AG10803 (cell line): Measurements from ENCODE around the gene GTF3C4.

Experiments
- DNase-seq: peaks from one replicate; pipeline ENCODE4 v3.0.0; 2010; ENCODE audit warnings: low read depth
- H3K4me3 ChIP-seq: 2 replicates; pipeline ENCODE4 v1.5.1; 2011; ENCODE audit warnings: mild to moderate bottlenecking, low read length, control low read depth
- TF ChIP-seq, protein P1 (sequence below): conservative IDR thresholded peaks from 2 replicates; pipeline ENCODE4 v1.5.1; 2011; ENCODE audit warnings: mild to moderate bottlenecking, low read length, control low read depth, inconsistent platforms

Gene GTF3C4

DNA sequence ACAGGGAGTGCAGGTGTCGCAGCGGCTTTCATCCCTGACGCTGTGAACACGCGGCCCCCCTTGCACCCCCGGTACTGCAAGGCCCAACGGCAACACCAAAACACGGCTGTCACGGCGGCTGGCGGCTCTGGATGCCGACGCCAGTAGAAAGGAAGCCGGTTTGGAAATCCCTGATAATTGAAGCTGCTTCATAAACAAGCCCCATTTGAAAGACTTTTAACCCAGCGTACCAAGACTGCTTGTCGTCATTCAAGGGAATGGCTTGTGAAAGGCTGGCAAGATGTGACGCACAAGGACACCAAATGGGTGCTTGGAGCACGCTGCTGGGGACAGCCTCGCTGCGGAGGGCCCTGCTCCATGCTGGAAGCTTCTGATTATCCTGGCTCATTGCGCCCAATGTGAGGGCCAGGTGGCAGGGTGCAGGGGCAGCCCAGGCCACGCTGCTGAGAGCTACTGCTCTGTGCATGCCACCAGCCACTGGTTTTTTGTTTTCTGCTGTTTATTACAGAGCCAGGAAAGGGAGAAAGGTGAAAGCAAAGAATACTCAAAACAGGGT is 63.1 kb downstream of the GTF3C4 start:
- no peak overlapping the region for H3K4me3 ChIP-seq
- peak; percentile 26 for DNase-seq
- TF ChIP-seq, protein P1, sequence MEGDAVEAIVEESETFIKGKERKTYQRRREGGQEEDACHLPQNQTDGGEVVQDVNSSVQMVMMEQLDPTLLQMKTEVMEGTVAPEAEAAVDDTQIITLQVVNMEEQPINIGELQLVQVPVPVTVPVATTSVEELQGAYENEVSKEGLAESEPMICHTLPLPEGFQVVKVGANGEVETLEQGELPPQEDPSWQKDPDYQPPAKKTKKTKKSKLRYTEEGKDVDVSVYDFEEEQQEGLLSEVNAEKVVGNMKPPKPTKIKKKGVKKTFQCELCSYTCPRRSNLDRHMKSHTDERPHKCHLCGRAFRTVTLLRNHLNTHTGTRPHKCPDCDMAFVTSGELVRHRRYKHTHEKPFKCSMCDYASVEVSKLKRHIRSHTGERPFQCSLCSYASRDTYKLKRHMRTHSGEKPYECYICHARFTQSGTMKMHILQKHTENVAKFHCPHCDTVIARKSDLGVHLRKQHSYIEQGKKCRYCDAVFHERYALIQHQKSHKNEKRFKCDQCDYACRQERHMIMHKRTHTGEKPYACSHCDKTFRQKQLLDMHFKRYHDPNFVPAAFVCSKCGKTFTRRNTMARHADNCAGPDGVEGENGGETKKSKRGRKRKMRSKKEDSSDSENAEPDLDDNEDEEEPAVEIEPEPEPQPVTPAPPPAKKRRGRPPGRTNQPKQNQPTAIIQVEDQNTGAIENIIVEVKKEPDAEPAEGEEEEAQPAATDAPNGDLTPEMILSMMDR: no peak

DNA sequence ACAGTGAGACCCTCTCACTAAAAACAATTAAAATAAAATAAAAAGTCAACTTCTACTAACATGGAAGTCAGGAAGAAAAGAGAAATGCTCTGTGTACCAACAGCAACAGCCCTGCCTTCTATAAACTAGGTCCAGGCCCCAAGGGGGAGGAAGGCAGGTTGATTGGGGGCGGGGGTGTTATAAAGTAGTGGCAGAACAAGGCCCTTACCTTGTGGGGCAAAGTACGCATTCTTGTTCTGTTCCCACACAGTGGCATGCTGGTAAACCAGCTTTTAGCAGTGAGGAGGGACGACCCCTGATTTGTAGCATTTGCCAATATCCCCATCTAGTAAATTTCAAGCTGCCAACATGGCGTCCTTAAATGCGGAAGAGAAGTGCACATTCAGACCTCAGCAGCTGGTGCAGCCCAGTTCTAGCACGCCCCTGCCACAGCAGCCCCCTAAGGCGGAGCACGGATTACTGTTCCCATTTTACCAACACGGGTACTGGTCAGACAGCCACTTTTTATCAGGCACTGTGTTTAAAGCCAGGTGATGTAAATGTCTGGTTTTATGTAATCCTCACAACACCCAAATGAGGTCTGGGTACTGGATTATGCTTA is 69.5 kb downstream of the GTF3C4 start:
- TF ChIP-seq, protein P1: no peak
- no peak overlapping the region for H3K4me3 ChIP-seq
- DNase-seq: no peak

DNA sequence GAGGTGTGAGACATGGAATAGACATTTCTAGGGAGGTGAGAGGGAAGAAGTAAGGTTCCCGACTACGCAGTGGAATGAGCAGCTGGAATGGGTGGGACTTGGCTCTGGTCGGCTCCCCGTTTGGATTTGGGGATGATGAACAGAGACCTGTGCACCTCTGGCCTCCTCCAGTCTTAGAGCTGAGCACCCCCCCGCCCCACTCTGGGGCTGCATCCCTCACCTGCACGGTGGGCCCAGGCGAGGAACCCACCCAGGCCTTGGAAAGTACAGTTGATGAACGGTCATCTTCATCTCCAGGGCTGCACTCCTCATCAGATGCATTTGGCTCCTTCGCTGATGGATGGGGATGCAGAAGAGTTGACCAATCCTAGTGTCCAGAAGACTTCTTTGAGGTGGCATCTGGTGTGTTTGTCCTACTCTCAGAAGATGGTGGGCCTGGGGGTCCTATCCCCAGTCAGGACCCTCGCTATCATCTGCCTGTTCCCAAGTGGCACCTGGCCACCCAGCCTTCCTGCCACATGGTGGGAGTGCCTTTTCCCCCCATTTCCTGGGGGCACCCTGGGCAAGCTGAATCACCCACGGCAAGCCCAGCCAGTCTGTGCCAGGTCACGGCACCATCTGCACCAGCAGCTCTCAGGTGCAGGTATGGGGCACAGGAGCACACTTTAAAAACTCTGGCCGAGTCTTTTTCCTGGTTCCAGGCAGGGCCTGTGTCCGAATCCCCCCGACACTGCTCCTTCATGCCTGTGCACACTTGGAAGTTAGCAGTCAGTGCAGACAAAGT is 70.5 kb downstream of the GTF3C4 start:
- no peak for DNase-seq
- TF ChIP-seq, protein P1: no peak
- H3K4me3 ChIP-seq: no peak overlapping the region

DNA sequence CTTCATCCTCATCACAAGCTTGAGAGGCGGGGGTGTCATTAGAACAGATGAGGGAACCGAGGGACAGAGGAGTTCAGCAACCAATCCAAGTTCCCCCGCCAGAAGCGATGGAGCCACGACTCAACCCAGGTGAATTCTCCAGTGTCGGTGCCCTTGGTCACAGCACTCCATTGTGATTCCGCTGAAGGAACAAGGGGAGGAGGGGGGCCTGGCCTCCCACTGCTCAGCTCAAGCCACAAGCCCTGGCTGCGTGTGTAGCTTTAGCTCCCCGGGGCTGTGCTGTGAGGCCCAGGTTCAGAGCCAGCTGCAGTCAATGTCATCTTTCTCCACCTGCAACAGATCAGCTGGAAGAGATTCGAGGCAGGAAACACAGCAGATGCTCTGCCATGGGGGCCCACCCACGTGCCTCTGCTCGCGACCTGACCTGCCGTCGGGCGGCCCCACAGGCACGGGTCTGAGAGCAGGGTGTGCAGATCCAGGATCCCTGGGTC is 72.6 kb downstream of the GTF3C4 start:
- TF ChIP-seq, protein P1: no peak
- no peak overlapping the region for H3K4me3 ChIP-seq
- DNase-seq: no peak

DNA sequence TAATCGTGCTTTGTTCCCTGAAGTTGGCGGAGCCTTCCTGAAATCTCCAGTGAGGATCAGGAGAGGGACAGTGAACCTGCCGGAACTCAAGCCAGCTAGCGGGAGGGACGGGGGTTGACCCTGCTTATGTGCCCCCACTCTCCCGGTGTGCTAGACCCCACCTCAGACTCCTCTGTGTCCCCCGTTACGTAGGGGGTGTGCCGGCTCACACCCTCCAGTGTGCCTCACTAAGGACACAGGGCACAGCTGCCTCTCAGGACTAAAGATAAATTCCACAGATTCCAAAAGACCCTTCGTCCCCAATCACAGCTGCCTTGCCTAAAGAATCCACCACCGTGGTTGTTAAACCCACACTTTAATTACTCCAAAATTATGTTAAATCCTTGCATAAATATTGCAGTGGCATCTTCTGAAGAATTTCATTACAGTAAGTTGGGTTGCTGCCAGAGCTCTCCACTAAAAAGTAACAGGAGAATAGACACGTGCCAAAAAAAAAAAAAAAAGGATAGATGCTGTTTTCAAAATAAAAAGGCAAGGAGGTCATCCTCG is 73.7 kb downstream of the GTF3C4 start:
- DNase-seq: no peak
- no peak overlapping the region for H3K4me3 ChIP-seq
- TF ChIP-seq, protein P1: no peak
